GOT3 (cell line): Measurements from ENCODE around the gene TTLL12.

ENCODE experiments used
- DNase-seq: peaks from one replicate; lab custom pipeline; 2025; ENCODE audit warnings: mixed read lengths; lab: John Stamatoyannopoulos, UW

TTLL12 gene

GRCh38 chr22:43172191-43172590 lies 14.7 kb downstream of the TTLL12 start:
- no peak for DNase-seq

GRCh38 chr22:43171607-43172006 lies 15.3 kb downstream of the TTLL12 start:
- no peak for DNase-seq

- no peak for DNase-seq
Observed at GRCh38 chr22:43171019-43171491, 15.9 kb downstream of the TTLL12 start.

GRCh38 chr22:43170131-43170480 lies 16.8 kb downstream of the TTLL12 start:
- DNase-seq = no peak

- no peak for DNase-seq
Observed at GRCh38 chr22:43169310-43170130, 17.4 kb downstream of the TTLL12 start.

GRCh38 chr22:43168471-43169309 lies 18.2 kb downstream of the TTLL12 start:
- no peak for DNase-seq

GRCh38 chr22:43167001-43167589 lies 19.8 kb downstream of the TTLL12 start:
- no peak for DNase-seq

GRCh38 chr22:43166132-43166930 lies 20.6 kb downstream of the TTLL12 start:
- no peak for DNase-seq

- DNase-seq = no peak
Observed at GRCh38 chr22:43164636-43165035, 22.3 kb downstream of the TTLL12 start.

GRCh38 chr22:43163241-43163795 lies 23.6 kb downstream of the TTLL12 start:
- DNase-seq = no peak

GRCh38 chr22:43162412-43163150 lies 24.4 kb downstream of the TTLL12 start:
- no peak for DNase-seq

GRCh38 chr22:43160497-43161126 lies 26.3 kb downstream of the TTLL12 start:
- no peak for DNase-seq

GRCh38 chr22:43159484-43160178 lies 27.3 kb downstream of the TTLL12 start:
- DNase-seq = no peak

- DNase-seq = no peak
Observed at GRCh38 chr22:43158778-43159483, 28.0 kb downstream of the TTLL12 start.

GRCh38 chr22:43157874-43158546 lies 28.9 kb downstream of the TTLL12 start:
- no peak for DNase-seq

GRCh38 chr22:43156413-43156812 lies 30.5 kb downstream of the TTLL12 start:
- DNase-seq = no peak

GRCh38 chr22:43155789-43156188 lies 31.1 kb downstream of the TTLL12 start:
- DNase-seq = no peak

- DNase-seq = no peak
Observed at GRCh38 chr22:43154887-43155536, 31.9 kb downstream of the TTLL12 start.
